NT2/D1 (cell line): Measurements from ENCODE around the gene PTPN13.

Source experiments
- SUZ12 ChIP-seq: IDR thresholded peaks from 2 replicates; pipeline ENCODE4 v1.6.1; 2011; ENCODE audit not compliant: insufficient read length, insufficient read depth; ENCODE audit errors: extremely low read depth
- YY1 ChIP-seq: IDR thresholded peaks from 2 replicates; pipeline ENCODE4 v1.6.1; 2011; ENCODE audit not compliant: insufficient read length, insufficient read depth
- ZNF274 ChIP-seq: IDR thresholded peaks from 2 replicates; pipeline ENCODE4 v1.6.1; 2011; ENCODE audit warnings: mild to moderate bottlenecking, low read depth, low read length

DNA sequence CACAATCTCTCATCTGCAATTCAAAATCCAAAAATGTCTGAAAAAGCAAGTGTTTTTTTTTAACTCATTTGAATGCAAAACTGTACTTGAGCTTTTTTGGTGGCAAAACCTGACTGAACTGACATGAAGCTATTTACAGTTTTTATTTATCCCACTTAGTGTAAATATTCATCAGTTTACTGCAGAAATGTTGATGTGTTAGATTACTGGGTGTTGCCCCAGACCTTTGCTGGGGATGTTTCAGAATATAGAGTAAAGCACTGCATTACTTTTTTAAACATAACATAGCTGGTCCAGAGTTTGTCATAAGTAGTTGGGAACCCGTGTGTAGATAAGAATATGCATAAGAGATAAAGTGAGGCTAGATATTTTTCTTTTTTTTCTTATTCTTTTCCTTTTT, 27.3 kb downstream of the PTPN13 start:
- TF ChIP-seq YY1 (no peak), SUZ12 (no peak), ZNF274 (no peak)
